H1 (cell line): ENCODE measurements around the gene ZW10. TPM values are rescaled to one million over a fixed set of nuclear protein-coding genes. Genes with fewer than 3 reads are reported as not detected.
"Not testable (repeated sequence)": the region's sequence is repeated elsewhere in the genome, so short reads cannot be mapped to it uniquely, and the experiment has no call there.

Source experiments
- CTCF ChIA-PET: fragments of 300-600 bp; sonication (Branson Sonifier 250); formaldehyde crosslinking; loops from one replicate; lab custom pipeline; 2021; ENCODE audit not compliant: partially characterized antibody; lab: Charles Lee
- POLR2A ChIA-PET: fragments of 300-600 bp; sonication (Branson Sonifier 250); formaldehyde crosslinking; loops from one replicate; lab custom pipeline; 2021; ENCODE audit warnings: inconsistent platforms; ENCODE audit not compliant: partially characterized antibody; lab: Charles Lee
- DNase-seq, 2 experiments: peaks; one replicate each; pipeline versions ENCODE4 v3.0.0 to v3.0.0-alpha.2; 2010 to 2022; ENCODE audit warnings: low spot score in 2 of 2, low read depth in 1 of 2, mixed read lengths in 1 of 2
- FAIRE-seq: peaks from 2 replicates; lab custom pipeline; 2011; peaks lifted over from hg19 to GRCh38; lab: Jason Lieb, UNC
- H2AFZ ChIP-seq: 2 replicates; pipeline ENCODE4 v1.8.1; 2012; ENCODE audit warnings: low read length, inconsistent platforms
- H2AK5ac ChIP-seq: 2 replicates; pipeline ENCODE4 v1.6.1; 2013; ENCODE audit warnings: low read depth, low read length
- H2BK120ac ChIP-seq: replicated peaks from 2 replicates; pipeline ENCODE3; 2013; ENCODE audit warnings: low read depth, low read length, inconsistent platforms
- H2BK12ac ChIP-seq: 2 replicates; pipeline ENCODE4 v1.6.1; 2013; ENCODE audit warnings: low read depth, low read length
- H2BK15ac ChIP-seq: 2 replicates; pipeline ENCODE4 v1.6.1; 2013; ENCODE audit warnings: low read length
- H2BK20ac ChIP-seq: 2 replicates; pipeline ENCODE4 v1.6.1; 2013; ENCODE audit warnings: low read length
- H2BK5ac ChIP-seq: 2 replicates; pipeline ENCODE4 v1.6.1; 2013; ENCODE audit warnings: low read depth, low read length
- H3K14ac ChIP-seq: 2 replicates; pipeline ENCODE4 v1.6.1; 2013; ENCODE audit warnings: inconsistent platforms; ENCODE audit not compliant: insufficient read length
- H3K18ac ChIP-seq: 2 replicates; pipeline ENCODE4 v1.6.1; 2013; ENCODE audit warnings: low read length; ENCODE audit errors: extremely low read depth
- H3K23ac ChIP-seq: 2 replicates; pipeline ENCODE4 v1.6.1; 2013; ENCODE audit warnings: inconsistent platforms; ENCODE audit not compliant: insufficient read length
- H3K23me2 ChIP-seq: 2 replicates; pipeline ENCODE4 v1.6.1; 2013; ENCODE audit warnings: low read depth, low read length
- H3K27ac ChIP-seq: 2 replicates; pipeline ENCODE4 v1.6.1; 2011; ENCODE audit warnings: low read depth, low read length, inconsistent platforms
- H3K27me3 ChIP-seq, 4 experiments: replicated peaks in 1 of 4; 1 replicate in 1 of 4; 2 replicates in 3 of 4; pipeline versions ENCODE4 v1.6.1 to v1.8.1; 2011 to 2013; ENCODE audit warnings: low read length in 3 of 4, mild to moderate bottlenecking in 3 of 4, inconsistent platforms in 2 of 4, mixed read lengths in 2 of 4, moderate library complexity in 1 of 4; ENCODE audit not compliant: control insufficient read depth in 3 of 4, insufficient read depth in 3 of 4; ENCODE audit errors: extremely low read depth in 1 of 4
- H3K36me3 ChIP-seq, 4 experiments: 2 replicates each; pipeline versions ENCODE4 v1.6.1 to v1.8.1; 2011 to 2013; ENCODE audit warnings: mild to moderate bottlenecking in 4 of 4, low read length in 3 of 4, moderate library complexity in 2 of 4, control low read depth in 1 of 4, inconsistent platforms in 1 of 4; ENCODE audit not compliant: insufficient read depth in 4 of 4, control insufficient read depth in 2 of 4
- H3K4ac ChIP-seq: replicated peaks from 2 replicates; pipeline ENCODE3; 2013; ENCODE audit warnings: low read length, low read depth, mixed read lengths, inconsistent platforms; ENCODE audit not compliant: insufficient read length
- H3K4me1 ChIP-seq, 4 experiments: replicated peaks in 1 of 4; 1 replicate in 1 of 4; 2 replicates in 3 of 4; pipeline versions ENCODE4 v1.6.1 to v1.8.1; 2011 to 2013; ENCODE audit warnings: low read length in 3 of 4, inconsistent platforms in 2 of 4, mixed read lengths in 1 of 4; ENCODE audit not compliant: insufficient read depth in 4 of 4, control insufficient read depth in 3 of 4
- H3K4me2 ChIP-seq, 2 experiments: 2 replicates each; pipeline versions ENCODE4 v1.6.1 to v1.8.1; 2011 to 2013; ENCODE audit warnings: low read depth in 2 of 2, low read length in 2 of 2, control low read depth in 1 of 2, inconsistent platforms in 1 of 2, mild to moderate bottlenecking in 1 of 2; ENCODE audit not compliant: insufficient read depth in 1 of 2
- H3K4me3 ChIP-seq, 4 experiments: fragments of 200-600, 300-600 bp in 1 of 4; sonication (generic), shearing (Covaris generic), sonication (Bioruptor Twin) in 1 of 4; 2 replicates each; pipeline versions ENCODE4 v1.5.1 to v1.8.1; 2011 to 2016; ENCODE audit warnings: low read length in 4 of 4, low read depth in 3 of 4, control low read depth in 2 of 4, inconsistent platforms in 2 of 4, mild to moderate bottlenecking in 2 of 4, mixed read lengths in 1 of 4, moderate library complexity in 1 of 4; ENCODE audit not compliant: insufficient read depth in 2 of 4; ENCODE audit errors: extremely low read depth in 1 of 4
- H3K56ac ChIP-seq: replicated peaks from 2 replicates; pipeline ENCODE3; 2013; ENCODE audit warnings: low read depth, mild to moderate bottlenecking, mixed read lengths, low read length, inconsistent platforms; ENCODE audit not compliant: insufficient read length
- H3K79me1 ChIP-seq: 2 replicates; pipeline ENCODE4 v1.6.1; 2013; ENCODE audit warnings: low read depth, low read length, control low read depth
- H3K79me2 ChIP-seq, 2 experiments: 2 replicates each; pipeline versions ENCODE4 v1.6.1 to v1.8.1; 2012 to 2013; ENCODE audit warnings: low read length in 2 of 2, mild to moderate bottlenecking in 2 of 2, inconsistent platforms in 1 of 2; ENCODE audit not compliant: insufficient read depth in 2 of 2, control insufficient read depth in 1 of 2
- H3K9ac ChIP-seq, 4 experiments: replicated peaks in 1 of 4; 1 replicate in 1 of 4; 2 replicates in 3 of 4; pipeline versions ENCODE4 v1.6.1 to v1.8.1; 2011 to 2013; ENCODE audit warnings: low read depth in 3 of 4, low read length in 3 of 4, control low read depth in 2 of 4, mild to moderate bottlenecking in 2 of 4, moderate library complexity in 2 of 4, inconsistent platforms in 1 of 4; ENCODE audit errors: extremely low read depth in 1 of 4
- H3K9me3 ChIP-seq, 2 experiments: 2 replicates each; pipeline versions ENCODE4 v1.6.1 to v1.8.1; 2012 to 2013; ENCODE audit warnings: mild to moderate bottlenecking in 2 of 2, moderate library complexity in 2 of 2, control low read depth in 1 of 2, inconsistent platforms in 1 of 2, low read depth in 1 of 2, low read length in 1 of 2, mixed read lengths in 1 of 2; ENCODE audit not compliant: insufficient read depth in 2 of 2
- H4K20me1 ChIP-seq, 2 experiments: replicated peaks in 1 of 2; 2 replicates each; pipeline versions ENCODE3 to v1.8.1; 2011 to 2013; ENCODE audit warnings: inconsistent platforms in 2 of 2, low read length in 2 of 2, mild to moderate bottlenecking in 1 of 2; ENCODE audit not compliant: insufficient read depth in 2 of 2, control insufficient read depth in 1 of 2
- H4K5ac ChIP-seq: 2 replicates; pipeline ENCODE4 v1.6.1; 2013; ENCODE audit warnings: low read length, low read depth, mixed read lengths, inconsistent platforms; ENCODE audit not compliant: insufficient read length
- H4K8ac ChIP-seq: 2 replicates; pipeline ENCODE4 v1.8.0; 2013; ENCODE audit warnings: mild to moderate bottlenecking, moderate library complexity, low read length, inconsistent platforms; ENCODE audit not compliant: insufficient read depth; ENCODE audit errors: extremely low read depth
- H4K91ac ChIP-seq: replicated peaks from 2 replicates; pipeline ENCODE3; 2013; ENCODE audit warnings: low read length, mixed read lengths, inconsistent platforms; ENCODE audit not compliant: insufficient read length
- CBX8 ChIP-seq: fragments of 300-800, 300-1000 bp; sonication (generic); IDR thresholded peaks from 2 replicates; pipeline ENCODE4 v1.7.1; 2016; ENCODE audit warnings: low read depth, low read length, borderline replicate concordance
- POLR2A ChIP-seq, 2 experiments: IDR thresholded peaks; 1 replicate in 1 of 2; 2 replicates in 1 of 2; pipeline ENCODE4 v1.6.1; 2011; ENCODE audit warnings: low read depth in 2 of 2, low read length in 2 of 2, mild to moderate bottlenecking in 2 of 2; ENCODE audit errors: control extremely low read depth in 1 of 2
- RXRA ChIP-seq: IDR thresholded peaks from 2 replicates; pipeline ENCODE4 v1.6.1; 2011; ENCODE audit warnings: low read depth, mild to moderate bottlenecking, low read length, moderate library complexity; ENCODE audit not compliant: insufficient read depth
- TEAD4 ChIP-seq: IDR thresholded peaks from 2 replicates; pipeline ENCODE4 v1.6.1; 2012; ENCODE audit warnings: low read depth, low read length, inconsistent platforms, mixed read lengths
- WGBS, 2 experiments: shearing (Covaris generic) in 1 of 2; methylation state at CpG; one replicate each; pipeline versions ENCODE4 v1.1.6 to v1.1.7; 2013 to 2015; ENCODE audit warnings: low lambda C conversion rate in 2 of 2, mixed read lengths in 2 of 2, inconsistent platforms in 1 of 2, low coverage in 1 of 2, missing lambda C conversion rate in 1 of 2; ENCODE audit not compliant: insufficient replicate concordance in 2 of 2, insufficient coverage in 1 of 2, insufficient read length in 1 of 2; ENCODE audit errors: extremely low coverage in 1 of 2, missing lambda C conversion rate in 1 of 2; 5-methylcytosine and 5-hydroxymethylcytosine counted together
- polyA plus RNA-seq, 7 experiments: library from polyadenylated mRNA; depleted of rRNA in 3 of 7; stranded (reverse) in 5 of 7; unstranded in 2 of 7; fragments of >200 nt in 5 of 7; fragments of 200-250 nt in 2 of 7; gene quantifications; 1 replicate in 5 of 7; 2 replicates in 1 of 7; 4 replicates in 1 of 7; pipeline versions ENCODE4 v1.2.1 to v1.2.3, GENCODE V29; 2011 to 2013; ENCODE audit warnings: missing spikeins in 2 of 7, mixed read lengths in 2 of 7
- total RNA-seq: library from RNA; stranded (reverse); fragmentation: NEBNext Ultra II Directional; extraction: Animal tissue kit (Norgen Biotek cat#: 25700); gene quantifications from 2 replicates; pipeline ENCODE4 v1.2.1, GENCODE V29; 2021
- TF ChIP-seq, protein P1 (sequence below): IDR thresholded peaks from 2 replicates; pipeline ENCODE4 v1.6.1; 2011; ENCODE audit warnings: low read depth, mild to moderate bottlenecking, low read length; ENCODE audit not compliant: insufficient read depth

The ZW10 gene
- total and polyA plus RNA-seq, 2 of the 8 experiments (the other 6 are each of a cell fraction or from before 2014, with no cell fraction given) = 9.0 to 25.3 TPM

DNA sequence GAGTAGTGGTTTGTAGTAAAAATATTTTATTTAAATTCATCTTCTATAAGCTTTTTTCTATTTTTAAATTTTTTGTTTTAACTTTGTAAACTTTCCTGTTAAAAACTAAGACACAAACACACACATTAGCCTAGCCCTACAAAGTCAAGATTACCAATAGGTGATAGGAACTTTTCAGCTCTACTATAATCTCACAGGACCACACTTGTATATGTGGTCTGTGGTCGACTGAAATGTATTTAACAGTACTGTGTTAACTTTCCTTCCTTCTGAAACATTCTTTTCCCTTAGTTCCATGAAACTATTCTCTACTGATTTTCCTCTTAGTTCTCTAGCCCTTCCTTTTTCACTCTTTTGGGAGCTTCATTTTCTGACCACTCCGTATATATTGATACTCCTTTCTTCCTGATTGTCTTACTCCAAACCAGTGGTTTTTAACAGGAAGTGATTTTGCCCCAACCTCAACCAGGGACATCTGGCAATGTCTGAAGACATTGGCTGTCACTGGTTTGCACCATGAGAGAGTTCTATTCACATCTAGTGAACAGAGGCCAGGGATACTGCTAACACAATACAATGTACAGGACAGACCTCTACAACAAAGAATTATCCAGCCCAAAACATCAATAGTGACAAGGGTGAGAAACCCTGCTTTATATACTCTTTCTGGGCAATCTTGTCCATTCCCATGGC lies 8.8 kb downstream of the ZW10 start (continued):
- TF ChIP-seq, protein P1, sequence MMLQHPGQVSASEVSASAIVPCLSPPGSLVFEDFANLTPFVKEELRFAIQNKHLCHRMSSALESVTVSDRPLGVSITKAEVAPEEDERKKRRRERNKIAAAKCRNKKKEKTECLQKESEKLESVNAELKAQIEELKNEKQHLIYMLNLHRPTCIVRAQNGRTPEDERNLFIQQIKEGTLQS = no peak
- TF ChIP-seq RXRA (no peak), TEAD4 (no peak), POLR2A (IDR thresholded peaks at IDR 0.05; ENCODE audit: control extremely low read depth in 1 of 2, low read depth in 2 of 2, low read length in 2 of 2) (no peak), CBX8 (no peak)

DNA sequence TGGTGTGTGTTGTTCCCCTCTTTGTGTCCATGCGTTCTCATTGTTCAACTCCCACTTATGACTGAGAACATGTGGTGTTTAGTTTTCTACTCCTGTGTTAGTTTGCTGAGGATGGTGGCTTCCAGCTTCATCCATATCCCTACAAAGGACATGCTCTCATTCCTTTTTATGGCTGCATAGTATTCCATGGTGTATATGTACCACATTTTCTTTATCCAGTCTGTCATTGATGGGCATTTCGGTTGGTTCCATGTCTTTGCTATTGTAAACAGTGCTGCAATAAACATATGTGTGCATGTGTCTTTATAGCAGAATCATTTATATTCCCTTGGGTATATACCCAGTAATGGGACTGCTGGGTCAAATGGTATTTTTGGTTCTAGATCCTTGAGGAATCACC lies 10.5 kb downstream of the ZW10 start:
- DNase-seq, H4K5ac ChIP-seq, H3K4ac ChIP-seq, H2BK20ac ChIP-seq, H3K4me2 ChIP-seq, H3K9me3 ChIP-seq, CTCF ChIA-PET, H3K18ac ChIP-seq, H4K91ac ChIP-seq, H3K4me1 ChIP-seq, H3K9ac ChIP-seq, H3K27me3 ChIP-seq, H2AFZ ChIP-seq, FAIRE-seq, H3K56ac ChIP-seq, H3K23ac ChIP-seq, H3K14ac ChIP-seq, POLR2A ChIA-PET, H3K23me2 ChIP-seq, H2BK15ac ChIP-seq, H3K27ac ChIP-seq, H2AK5ac ChIP-seq, H4K20me1 ChIP-seq, H3K79me2 ChIP-seq, H2BK5ac ChIP-seq, H2BK120ac ChIP-seq, H4K8ac ChIP-seq, H2BK12ac ChIP-seq, H3K79me1 ChIP-seq, H3K4me3 ChIP-seq: not testable (repeated sequence)
- WGBS, 2 experiments = 76% methylated on average over 2 of the region's 2 CpGs; no CpG with 5 or more reads in 1 of the 2 experiments
- H3K36me3 ChIP-seq = peaks cover 0 to 25% (median 13%) of the 10 kb centered on the region in 4 experiments; a peak in 7 of 8 replicates
